ENCODE results near the gene TBCD. TPM values are rescaled to one million over a fixed set of nuclear protein-coding genes. Genes with fewer than 3 reads are reported as not detected.
"Not testable (repeated sequence)": the region's sequence is repeated elsewhere in the genome, so short reads cannot be mapped to it uniquely, and the experiment has no call there.

Gene TBCD
- total RNA-seq, 2 donors from 2014 or later: 112 to 144 TPM

DNA sequence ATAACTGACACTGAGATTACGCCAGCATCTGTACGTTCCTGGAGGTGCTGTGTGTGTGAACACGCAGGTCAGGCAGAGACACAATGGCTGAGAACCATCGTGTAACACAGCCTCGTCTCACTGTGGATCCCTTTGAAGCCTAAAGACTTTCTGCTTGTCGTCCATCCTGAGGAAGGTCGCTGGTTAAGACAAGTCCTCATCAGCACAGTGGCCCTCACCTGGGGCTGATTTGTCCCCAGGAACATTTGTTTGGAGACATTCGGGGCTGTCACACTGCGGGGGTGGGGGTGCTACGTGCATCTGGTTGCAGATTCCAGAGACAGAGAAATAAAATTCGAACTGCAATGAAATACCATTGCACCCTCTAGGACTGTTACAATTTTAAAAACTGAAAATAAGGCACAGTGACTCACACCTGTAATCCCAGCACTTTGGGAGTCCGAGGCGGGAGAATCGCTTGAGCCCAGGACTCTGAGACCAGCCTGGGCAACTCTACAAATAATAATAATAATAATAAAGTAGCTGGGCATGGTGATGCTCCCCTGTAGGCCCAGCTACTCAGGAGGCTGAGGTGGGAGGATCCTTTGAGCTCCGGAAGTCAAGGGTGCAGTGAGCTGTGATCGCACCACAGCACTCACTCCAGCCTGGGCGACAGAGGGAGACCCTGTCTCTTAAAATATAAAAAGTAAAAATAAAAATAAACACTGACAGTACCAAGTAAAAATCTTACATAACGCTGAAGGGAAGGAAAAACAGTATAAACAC, 215.6 kb downstream of the TBCD start:
- Mint-ChIP-seq H3K4me1 (peaks cover 11% of the 10 kb centered on the region), H3K27ac (no peak overlapping the region), H3K27me3 (no peaks in the 10 kb centered on the region), H3K4me3 (no peak overlapping the region), H3K36me3 (ENCODE audit: low read depth) (no peaks in the 10 kb centered on the region)
- no peaks in the 10 kb centered on the region for H3K9me3 ChIP-seq (ENCODE audit: control insufficient read depth, low read length, poor library complexity, severe bottlenecking)
- ATAC-seq (no peak), DNase-seq (no peak)

DNA sequence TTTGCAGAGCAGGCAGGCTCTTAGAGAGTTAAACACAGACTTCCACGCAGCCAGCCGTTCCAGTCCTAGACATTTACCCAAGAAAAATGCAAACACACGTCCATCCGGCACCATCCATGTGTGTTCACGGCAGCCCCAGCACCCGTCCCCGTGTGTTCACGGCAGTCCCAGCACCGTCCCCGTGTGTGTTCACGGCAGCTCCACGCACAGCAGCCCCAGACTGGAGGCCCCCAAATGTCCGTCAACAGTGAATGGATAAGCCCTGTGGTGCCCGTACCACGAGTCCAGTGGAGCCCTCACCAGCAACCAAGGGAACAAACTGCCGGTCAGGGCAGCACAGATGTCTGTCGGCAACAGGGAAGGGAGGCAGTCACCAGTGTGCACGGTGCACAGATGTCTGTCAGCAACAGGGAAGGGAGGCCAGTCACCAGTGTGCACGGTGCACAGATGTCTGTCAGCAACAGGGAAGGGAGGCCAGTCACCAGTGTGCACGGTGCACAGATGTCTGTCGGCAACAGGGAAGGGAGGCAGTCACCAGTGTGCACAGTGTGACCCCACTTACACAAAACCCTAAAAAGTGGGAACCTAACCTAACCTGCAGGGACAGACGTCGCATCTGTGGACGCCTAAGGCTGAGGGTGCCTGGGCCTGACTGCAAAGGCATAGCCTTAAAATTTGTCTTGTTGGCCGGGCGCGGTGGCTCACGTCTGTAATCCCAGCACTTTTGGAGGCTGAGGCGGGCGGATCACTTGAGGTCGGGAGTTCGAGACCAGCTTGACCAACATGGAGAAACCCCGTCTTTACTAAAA, 216.4 kb downstream of the TBCD start:
- H3K27me3 Mint-ChIP-seq; DNase-seq; H3K4me1 Mint-ChIP-seq; H3K9me3 ChIP-seq (ENCODE audit: control insufficient read depth, low read length, poor library complexity, severe bottlenecking); ATAC-seq; H3K4me3 Mint-ChIP-seq; H3K27ac Mint-ChIP-seq; H3K36me3 Mint-ChIP-seq (ENCODE audit: low read depth): not testable (repeated sequence)

DNA sequence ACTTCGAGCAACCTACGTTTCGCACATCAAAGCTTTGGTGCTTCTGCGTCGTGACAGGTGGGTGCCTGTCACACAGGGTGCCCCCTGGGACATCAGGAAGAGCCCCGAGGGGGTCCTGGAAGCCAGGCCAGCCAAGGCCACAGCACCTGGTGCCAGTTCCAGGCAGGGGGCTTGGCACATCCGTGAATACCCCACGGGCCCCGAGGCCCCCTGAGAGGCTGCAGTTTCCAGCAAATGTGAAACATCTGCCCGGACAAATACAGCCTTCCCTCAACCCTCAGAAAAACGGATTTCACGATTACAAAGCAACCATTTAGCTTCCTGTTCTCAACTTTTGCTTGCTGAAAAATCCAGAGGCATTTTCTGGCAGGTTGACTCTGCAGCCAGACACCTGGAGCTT, 218.2 kb downstream of the TBCD start:
- H3K4me1 Mint-ChIP-seq: peaks cover 2% of the 10 kb centered on the region
- H3K9me3 ChIP-seq (ENCODE audit: control insufficient read depth, low read length, poor library complexity, severe bottlenecking): no peaks in the 10 kb centered on the region
- no peaks in the 10 kb centered on the region for H3K36me3 Mint-ChIP-seq (ENCODE audit: low read depth)
- ATAC-seq (no peak), DNase-seq (no peak)
- H3K27ac Mint-ChIP-seq: no peak overlapping the region
- H3K27me3 Mint-ChIP-seq: no peaks in the 10 kb centered on the region
- no peak overlapping the region for H3K4me3 Mint-ChIP-seq

DNA sequence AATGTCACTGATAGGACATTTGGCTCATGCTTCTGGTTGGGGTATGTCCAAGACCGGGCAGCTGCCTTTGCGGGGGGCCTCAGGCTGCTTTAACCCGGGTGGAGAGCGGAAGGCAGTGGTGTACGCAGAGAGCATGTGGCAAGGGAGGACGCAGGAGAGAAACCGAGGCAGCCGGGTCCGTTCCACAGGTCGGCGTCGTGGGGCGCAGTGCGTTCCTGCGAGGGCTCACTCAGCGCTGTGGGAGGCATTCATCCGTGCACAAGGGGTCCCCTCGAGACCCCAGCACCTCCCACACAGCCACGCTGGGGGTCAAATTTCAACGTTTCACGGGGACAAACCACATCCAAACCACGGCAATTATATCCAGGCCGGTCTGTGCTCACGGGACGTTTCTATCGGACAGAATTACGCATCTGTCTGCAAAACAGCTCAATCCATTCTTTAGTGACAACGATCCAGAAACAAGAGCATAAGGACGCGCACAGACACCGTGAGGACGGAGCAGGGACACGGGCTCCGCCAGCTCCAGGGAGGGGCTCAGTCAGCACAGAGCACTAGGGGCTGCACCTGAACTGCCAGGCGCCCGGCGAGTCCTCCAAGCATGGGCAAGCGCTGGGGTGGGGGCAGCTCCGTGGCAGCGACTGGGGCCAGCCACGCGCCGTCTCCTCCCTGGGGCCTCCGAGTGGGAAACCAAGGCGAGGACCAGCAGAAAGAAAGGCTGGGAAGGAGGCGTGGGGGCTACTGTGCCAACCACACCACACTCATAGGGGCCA, 219.1 kb downstream of the TBCD start:
- Mint-ChIP-seq H3K27ac (no peak overlapping the region), H3K4me1 (peaks cover 2% of the 10 kb centered on the region), H3K27me3 (no peaks in the 10 kb centered on the region), H3K36me3 (ENCODE audit: low read depth) (no peaks in the 10 kb centered on the region), H3K4me3 (peak overlapping the region; percentile 0)
- DNase-seq: no peak
- H3K9me3 ChIP-seq (ENCODE audit: control insufficient read depth, low read length, poor library complexity, severe bottlenecking): no peaks in the 10 kb centered on the region
- ATAC-seq: no peak

DNA sequence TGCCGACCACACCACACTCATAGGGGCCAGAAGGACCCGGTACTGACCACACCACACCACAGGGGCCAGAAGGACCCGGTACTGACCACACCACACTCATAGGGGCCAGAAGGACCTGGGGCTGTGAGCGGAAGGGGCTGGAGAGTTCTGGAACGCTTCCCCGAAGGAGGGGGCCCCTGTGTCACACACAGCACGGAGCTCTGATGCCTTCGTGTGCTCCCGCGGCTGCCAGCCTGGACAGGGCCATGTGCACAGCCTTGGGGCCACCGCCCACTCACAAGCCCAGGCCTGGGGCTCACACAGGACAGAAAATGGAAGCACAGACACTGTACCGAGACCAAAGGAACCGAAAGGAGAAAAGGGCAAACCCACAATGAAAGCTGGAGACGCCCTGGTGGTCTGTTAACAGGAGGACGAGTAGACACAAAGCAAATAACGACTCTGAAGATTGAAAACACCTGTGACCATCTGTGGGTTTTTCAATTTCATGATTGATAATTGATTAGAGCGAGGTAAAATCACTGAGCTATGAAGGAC, 221.0 kb downstream of the TBCD start:
- H3K9me3 ChIP-seq (ENCODE audit: control insufficient read depth, low read length, poor library complexity, severe bottlenecking): no peaks in the 10 kb centered on the region
- peaks cover 2% of the 10 kb centered on the region for H3K4me1 Mint-ChIP-seq
- peak overlapping the region; percentile 74 for H3K27ac Mint-ChIP-seq
- DNase-seq (no peak), ATAC-seq (no peak)
- H3K36me3 Mint-ChIP-seq (ENCODE audit: low read depth): no peaks in the 10 kb centered on the region
- no peaks in the 10 kb centered on the region for H3K27me3 Mint-ChIP-seq
- H3K4me3 Mint-ChIP-seq: no peak overlapping the region

DNA sequence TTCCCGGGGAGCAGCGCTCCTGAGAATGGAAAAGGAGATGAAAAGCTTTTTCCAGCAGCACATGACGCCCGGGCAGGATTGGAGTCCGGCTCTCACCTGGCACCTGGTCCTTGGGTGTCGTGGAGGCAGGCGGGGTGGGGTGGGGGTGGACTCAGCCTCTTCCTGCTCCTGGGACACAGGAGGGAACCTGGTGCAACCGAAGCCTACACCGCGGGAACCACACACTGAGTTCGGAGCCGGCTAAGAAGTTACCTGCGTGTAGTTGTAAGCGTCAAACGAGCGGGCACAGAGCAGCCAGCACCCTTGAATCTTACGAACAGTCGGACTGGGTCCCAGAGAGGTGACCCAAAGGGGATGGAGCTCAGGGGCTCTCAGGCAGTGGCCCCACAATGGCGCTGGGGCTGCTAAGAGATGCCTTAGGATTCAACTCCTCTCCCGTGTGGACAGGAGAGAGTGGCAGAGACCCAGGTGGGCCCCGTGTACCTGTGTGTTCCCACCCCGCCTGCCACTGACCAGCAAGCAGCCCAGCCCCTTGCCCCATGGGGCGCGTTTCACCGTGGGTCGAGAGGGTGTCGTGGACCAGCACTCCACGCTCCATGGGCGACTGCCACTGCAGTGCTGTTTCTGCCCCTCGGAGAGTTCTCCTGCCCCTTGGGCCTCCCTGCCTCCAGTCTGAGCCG, 221.7 kb downstream of the TBCD start:
- peak overlapping the region; percentile 74 for H3K27ac Mint-ChIP-seq
- DNase-seq: no peak
- H3K27me3 Mint-ChIP-seq: no peaks in the 10 kb centered on the region
- H3K4me1 Mint-ChIP-seq: peaks cover 8% of the 10 kb centered on the region
- H3K4me3 Mint-ChIP-seq: no peak overlapping the region
- no peaks in the 10 kb centered on the region for H3K9me3 ChIP-seq (ENCODE audit: control insufficient read depth, low read length, poor library complexity, severe bottlenecking)
- H3K36me3 Mint-ChIP-seq (ENCODE audit: low read depth): no peaks in the 10 kb centered on the region
- ATAC-seq: no peak

DNA sequence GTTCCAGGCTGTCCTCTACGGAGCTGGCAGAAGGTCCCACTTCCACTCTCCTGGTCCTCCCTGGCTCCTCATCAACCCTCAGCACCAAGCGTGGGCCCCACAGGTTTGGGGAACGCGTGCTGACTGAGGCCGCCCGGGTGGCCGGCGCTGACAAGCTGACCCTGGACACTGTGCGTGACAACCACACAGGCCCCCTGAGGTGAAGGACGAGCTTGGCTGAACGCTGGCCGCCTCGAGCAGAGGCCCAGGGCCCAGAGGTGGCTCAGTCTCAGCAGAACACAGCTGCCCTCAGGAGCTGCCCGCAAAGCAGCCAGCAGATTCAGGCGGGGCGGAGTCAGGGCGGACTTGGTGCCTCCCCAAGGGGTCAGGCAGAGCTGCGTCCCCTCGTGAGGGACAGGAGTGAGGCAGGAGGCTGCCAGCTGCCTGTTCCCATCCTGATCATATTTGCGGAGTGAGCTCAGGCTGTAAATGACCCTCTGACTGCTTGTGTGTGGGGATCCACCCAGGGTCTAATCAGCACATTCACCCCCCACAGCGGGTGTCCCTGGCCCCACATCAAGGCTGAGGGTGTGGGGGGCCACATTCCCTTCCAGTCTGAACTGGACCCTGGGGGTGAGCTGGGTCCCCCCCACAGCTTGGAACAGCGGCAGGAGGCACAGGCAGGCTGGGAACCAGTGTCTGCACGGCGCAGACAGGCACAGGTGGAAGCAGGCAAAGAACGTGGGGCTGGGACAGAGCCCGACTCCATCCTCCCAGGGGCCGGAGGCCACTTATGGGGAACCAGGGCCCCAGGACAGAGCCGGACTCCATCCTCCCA, 222.5 kb downstream of the TBCD start:
- Mint-ChIP-seq H3K27ac (no peak overlapping the region), H3K4me3 (no peak overlapping the region), H3K27me3 (no peaks in the 10 kb centered on the region), H3K36me3 (ENCODE audit: low read depth) (no peaks in the 10 kb centered on the region), H3K4me1 (peaks cover 15% of the 10 kb centered on the region)
- ATAC-seq (no peak), DNase-seq (no peak)
- H3K9me3 ChIP-seq (ENCODE audit: control insufficient read depth, low read length, poor library complexity, severe bottlenecking): no peaks in the 10 kb centered on the region

DNA sequence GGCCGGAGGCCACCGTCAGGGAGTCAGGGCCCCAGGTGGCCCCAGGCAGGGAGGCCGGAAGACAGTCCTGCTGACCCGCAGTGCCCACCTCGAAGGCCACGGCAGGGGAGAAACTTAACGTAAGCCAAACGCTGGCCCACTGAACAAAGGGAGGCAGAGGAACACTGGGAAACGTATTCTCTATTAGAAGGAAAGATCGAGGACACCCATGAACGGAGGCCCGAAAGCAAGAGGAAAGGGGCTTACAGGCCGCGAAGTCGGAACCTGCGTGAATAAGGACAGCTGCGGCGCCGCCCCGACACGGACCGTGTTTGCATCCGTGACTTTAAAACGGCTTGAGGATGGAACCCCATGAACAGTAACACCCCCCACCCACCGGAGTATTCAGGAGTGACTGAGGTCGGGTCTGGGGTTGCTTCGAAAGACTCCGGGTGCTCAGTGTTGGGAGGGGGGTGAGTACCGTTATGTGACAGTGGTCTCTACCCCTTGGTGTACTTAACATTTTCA, 225.2 kb downstream of the TBCD start:
- Mint-ChIP-seq H3K4me3 (no peak overlapping the region), H3K4me1 (peaks cover 23% of the 10 kb centered on the region), H3K27ac (no peak overlapping the region), H3K27me3 (no peaks in the 10 kb centered on the region), H3K36me3 (ENCODE audit: low read depth) (no peaks in the 10 kb centered on the region)
- no peaks in the 10 kb centered on the region for H3K9me3 ChIP-seq (ENCODE audit: control insufficient read depth, low read length, poor library complexity, severe bottlenecking)
- ATAC-seq: no peak
- DNase-seq: no peak

DNA sequence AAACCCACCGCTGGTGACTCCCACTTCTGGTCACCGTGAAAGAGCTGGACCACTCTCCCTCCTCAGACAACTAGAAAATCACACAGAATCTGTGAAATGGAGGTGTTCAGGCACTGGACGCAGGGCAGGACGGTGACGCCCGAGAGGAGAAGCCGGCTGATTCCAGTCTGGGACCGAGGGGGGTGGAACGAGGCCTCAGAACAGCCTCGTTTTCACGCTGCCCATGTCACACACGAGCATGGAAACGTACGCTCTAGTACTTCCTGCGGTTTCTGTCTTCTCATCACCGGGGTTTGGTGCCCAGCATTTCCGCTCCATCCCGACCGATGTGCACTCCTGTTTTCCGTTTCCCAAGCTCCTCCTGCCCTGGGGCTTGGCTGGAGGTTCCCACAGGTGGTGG, 225.7 kb downstream of the TBCD start:
- Mint-ChIP-seq H3K4me3 (no peak overlapping the region), H3K27ac (peak overlapping the region; percentile 95), H3K4me1 (peaks cover 23% of the 10 kb centered on the region), H3K36me3 (ENCODE audit: low read depth) (no peaks in the 10 kb centered on the region), H3K27me3 (no peaks in the 10 kb centered on the region)
- ATAC-seq: no peak
- no peaks in the 10 kb centered on the region for H3K9me3 ChIP-seq (ENCODE audit: control insufficient read depth, low read length, poor library complexity, severe bottlenecking)
- DNase-seq: no peak

DNA sequence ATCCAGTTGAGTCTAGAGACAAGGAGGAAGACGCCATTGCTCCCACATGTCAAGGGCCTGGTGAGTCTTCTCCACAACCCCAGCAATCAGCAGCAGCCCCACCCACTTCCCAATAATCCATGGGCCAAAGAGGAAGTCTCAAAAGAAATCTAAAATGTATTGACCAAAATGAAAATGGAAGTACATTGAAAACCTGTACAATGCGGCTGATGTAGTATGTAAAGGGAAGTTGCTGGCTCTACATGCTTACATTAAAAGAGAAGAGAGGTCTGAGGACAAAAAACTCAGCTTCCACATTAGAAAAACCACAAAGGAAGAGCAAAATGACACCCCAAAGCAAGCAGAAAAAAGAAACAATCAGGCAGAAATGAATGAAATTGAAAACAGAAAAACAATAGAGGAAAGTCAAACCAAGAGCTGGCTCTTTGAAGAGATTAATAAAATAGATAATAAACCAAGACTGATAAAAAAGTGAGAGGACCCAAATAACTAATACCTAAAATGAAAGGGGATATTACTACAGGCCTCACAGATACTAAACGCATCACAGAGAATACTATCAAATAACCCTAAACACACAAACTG, 227.0 kb downstream of the TBCD start:
- peak overlapping the region; percentile 73 for H3K4me3 Mint-ChIP-seq
- no peaks in the 10 kb centered on the region for H3K9me3 ChIP-seq (ENCODE audit: control insufficient read depth, low read length, poor library complexity, severe bottlenecking)
- no peaks in the 10 kb centered on the region for H3K27me3 Mint-ChIP-seq
- peaks cover 23% of the 10 kb centered on the region for H3K4me1 Mint-ChIP-seq
- no peak for DNase-seq
- H3K36me3 Mint-ChIP-seq (ENCODE audit: low read depth): no peaks in the 10 kb centered on the region
- H3K27ac Mint-ChIP-seq: peak overlapping the region; percentile 95
- ATAC-seq: peak; percentile 50

DNA sequence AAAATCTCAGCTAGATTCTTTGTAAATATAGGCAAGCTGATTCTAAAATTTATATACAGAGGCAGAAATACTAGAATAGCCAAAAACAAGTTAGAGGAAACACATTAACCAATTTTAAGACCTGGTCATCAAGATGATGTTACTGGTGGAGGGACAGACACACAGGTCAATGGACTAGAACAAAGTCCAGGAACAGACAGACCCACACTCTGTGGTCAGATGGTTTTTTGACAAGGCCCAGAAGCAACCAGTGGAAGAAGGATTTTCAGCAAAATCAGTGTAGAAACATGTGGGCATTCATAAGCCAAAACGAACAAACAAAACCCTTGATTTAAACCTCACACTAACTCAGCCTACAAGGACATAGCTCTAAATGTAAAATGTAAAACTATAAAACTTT, 227.9 kb downstream of the TBCD start:
- Mint-ChIP-seq H3K4me3 (no peak overlapping the region), H3K36me3 (ENCODE audit: low read depth) (no peaks in the 10 kb centered on the region), H3K27me3 (no peaks in the 10 kb centered on the region), H3K4me1 (peaks cover 23% of the 10 kb centered on the region), H3K27ac (peak overlapping the region; percentile 95)
- no peak for DNase-seq
- H3K9me3 ChIP-seq (ENCODE audit: control insufficient read depth, low read length, poor library complexity, severe bottlenecking): no peaks in the 10 kb centered on the region
- no peak for ATAC-seq

DNA sequence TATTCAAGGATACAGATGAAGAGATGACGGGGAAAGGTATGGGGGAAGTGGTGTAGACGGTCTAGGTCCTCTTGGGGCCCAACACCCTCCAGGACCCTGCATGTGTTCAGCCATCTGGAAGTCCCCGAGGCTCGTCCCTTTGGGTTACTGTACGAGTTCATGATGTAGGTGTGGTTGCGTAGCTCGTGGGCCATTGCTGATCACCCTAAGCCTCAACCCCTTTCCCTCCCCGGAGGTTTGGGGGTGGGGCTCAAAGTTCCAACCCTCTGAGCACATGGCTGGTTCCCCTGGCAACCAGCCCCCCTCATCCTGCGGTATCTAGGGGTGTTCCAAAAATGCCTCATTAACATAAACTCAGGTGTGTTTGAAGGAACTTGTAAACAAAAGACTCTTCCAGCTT, 228.8 kb downstream of the TBCD start:
- H3K9me3 ChIP-seq (ENCODE audit: control insufficient read depth, low read length, poor library complexity, severe bottlenecking): no peaks in the 10 kb centered on the region
- Mint-ChIP-seq H3K27me3 (no peaks in the 10 kb centered on the region), H3K4me1 (peaks cover 23% of the 10 kb centered on the region), H3K27ac (peak overlapping the region; percentile 6), H3K4me3 (no peak overlapping the region), H3K36me3 (ENCODE audit: low read depth) (no peaks in the 10 kb centered on the region)
- no peak for DNase-seq
- ATAC-seq: no peak

All from T-helper 17 cell (primary cell).